GM18951 (cell line): ENCODE results near the gene SHROOM2.
"Not testable (repeated sequence)": the region's sequence is repeated elsewhere in the genome, so short reads cannot be mapped to it uniquely, and the experiment has no call there.

ENCODE experiments used
- POLR2A ChIP-seq: IDR thresholded peaks from 4 replicates; pipeline ENCODE4 v1.6.1; 2011; ENCODE audit warnings: mild to moderate bottlenecking; ENCODE audit not compliant: insufficient read length, insufficient read depth; ENCODE audit errors: extremely low read depth
- in situ Hi-C: fragments of 300-500 bp; cut with MboI; formaldehyde crosslinking; loops from one replicate; pipeline ENCODE4 v1.12.0; 2022; ENCODE audit warnings: low sequenced_read_pairs, mixed read lengths, inconsistent platforms; ENCODE audit not compliant: unreplicated experiment

Gene SHROOM2

GRCh38 chrX:9789555-9789954 lies 3.3 kb downstream of the SHROOM2 start:
- no peak for TF ChIP-seq POLR2A
- in situ Hi-C loops = no loop called here

- no peak for TF ChIP-seq POLR2A
- in situ Hi-C loops = no loop called here
Observed at GRCh38 chrX:9790866-9791265, 4.6 kb downstream of the SHROOM2 start.

GRCh38 chrX:9794495-9794894 lies 8.3 kb downstream of the SHROOM2 start:
- in situ Hi-C loops = no loop called here
- TF ChIP-seq POLR2A = no peak

- no peak for TF ChIP-seq POLR2A
- in situ Hi-C loops = no loop called here
Observed at GRCh38 chrX:9797384-9798360, 11.4 kb downstream of the SHROOM2 start.

- TF ChIP-seq POLR2A = no peak
- in situ Hi-C loops = no loop called here
Observed at GRCh38 chrX:9802737-9803136, 16.5 kb downstream of the SHROOM2 start.

GRCh38 chrX:9804444-9804843 lies 18.2 kb downstream of the SHROOM2 start:
- no peak for TF ChIP-seq POLR2A
- in situ Hi-C loops = no loop called here

GRCh38 chrX:9805956-9806355 lies 19.7 kb downstream of the SHROOM2 start:
- TF ChIP-seq POLR2A = no peak

GRCh38 chrX:9807355-9808182 lies 21.3 kb downstream of the SHROOM2 start:
- TF ChIP-seq POLR2A = no peak
- in situ Hi-C loops = no loop called here

More at GRCh38 chrX:9805956-9806355, 19.7 kb downstream of the SHROOM2 start:
- in situ Hi-C loops = no loop called here

GRCh38 chrX:9809876-9810275 lies 23.6 kb downstream of the SHROOM2 start:
- in situ Hi-C loops = not testable (repeated sequence)

- in situ Hi-C loops = not testable (repeated sequence)
Observed at GRCh38 chrX:9811086-9811485, 24.9 kb downstream of the SHROOM2 start.

- no peak for TF ChIP-seq POLR2A
- in situ Hi-C loops = no loop called here
Observed at GRCh38 chrX:9816084-9816700, 30.0 kb downstream of the SHROOM2 start.

- no peak for TF ChIP-seq POLR2A
- in situ Hi-C loops = no loop called here
Observed at GRCh38 chrX:9821572-9821971, 35.3 kb downstream of the SHROOM2 start.

GRCh38 chrX:9824554-9824953 lies 38.3 kb downstream of the SHROOM2 start:
- TF ChIP-seq POLR2A = no peak
- in situ Hi-C loops = no loop called here
